Stimulated activated CD4-positive, alpha-beta T cell treated with anti-CD3 and anti-CD28 coated beads, TNF-alpha, amount 100 ng/mL, for 48 hours (primary cell): ENCODE data around the gene GALNT5.
"Not testable (repeated sequence)": the region's sequence is repeated elsewhere in the genome, so short reads cannot be mapped to it uniquely, and the experiment has no call there.

Experiments used
- DNase-seq, 3 donors: peaks; one replicate each; pipeline ENCODE4 v3.0.0-alpha.2; 2020; ENCODE audit warnings: low read depth in 3 of 3

GALNT5 gene

DNA sequence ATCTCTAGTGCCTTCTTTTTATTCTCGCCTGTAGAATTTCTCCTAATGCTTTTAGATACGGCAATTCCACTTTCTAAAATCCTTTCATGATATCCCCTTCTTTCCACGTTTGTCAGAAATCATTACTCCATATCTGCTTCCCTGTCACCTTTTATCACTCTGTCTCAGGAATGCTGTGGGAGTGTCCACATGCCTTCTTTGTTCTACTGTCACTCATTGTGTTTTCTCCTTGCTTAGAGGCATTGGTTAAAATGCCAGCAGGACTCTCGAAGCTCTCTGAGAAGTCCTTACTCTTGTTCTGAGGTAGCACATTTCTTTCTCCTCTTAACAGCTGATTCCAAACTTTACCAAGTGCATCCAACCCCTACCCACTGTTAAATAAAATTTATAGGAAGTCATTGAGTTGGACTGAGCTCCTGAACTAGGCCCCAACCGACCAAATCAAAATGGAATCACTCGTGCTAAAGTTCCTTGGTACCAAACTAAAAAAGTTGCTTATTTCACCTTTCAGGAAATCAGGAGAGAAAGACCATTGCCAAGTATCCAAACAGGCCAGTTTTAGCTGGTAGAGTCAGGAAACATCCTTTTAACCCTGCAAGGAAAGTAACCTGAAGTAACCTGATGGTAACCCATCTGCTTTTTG lies 10.6 kb upstream of the GALNT5 start:
- no peak for DNase-seq

GRCh38 chr2:157250836-157251235 lies 6.7 kb upstream of the GALNT5 start:
- no peak for DNase-seq

- no peak for DNase-seq
Measured at GRCh38 chr2:157251932-157252331, 5.6 kb upstream of the GALNT5 start.

DNA sequence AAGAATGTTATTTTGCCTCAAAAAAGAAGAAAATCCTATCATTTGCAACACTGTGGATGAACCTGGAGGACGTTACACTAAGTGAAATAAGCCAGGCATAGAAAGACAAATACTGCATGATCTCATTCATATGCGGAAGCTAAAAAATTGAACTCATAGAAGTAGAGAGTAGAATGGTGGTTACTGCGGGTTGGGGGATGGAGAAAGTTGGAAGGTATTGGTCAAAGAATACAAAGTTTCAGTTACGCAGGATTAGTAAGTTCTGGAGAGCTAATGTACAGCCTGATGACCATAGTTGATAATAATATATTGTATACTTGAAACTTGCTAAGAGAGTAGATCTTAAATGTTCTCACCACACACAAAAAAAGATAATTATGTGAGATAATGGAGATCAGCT lies 5.0 kb upstream of the GALNT5 start:
- DNase-seq: no peak

GRCh38 chr2:157254041-157254440 lies 3.5 kb upstream of the GALNT5 start:
- DNase-seq: no peak

GRCh38 chr2:157255746-157256145 lies 1.8 kb upstream of the GALNT5 start:
- no peak for DNase-seq

GRCh38 chr2:157256626-157257025 lies 879 bp upstream of the GALNT5 start:
- DNase-seq: peak; percentile 11 to 29 (median 27)

GRCh38 chr2:157258520-157259326 lies 1.2 kb downstream of the GALNT5 start:
- DNase-seq: no peak

DNA sequence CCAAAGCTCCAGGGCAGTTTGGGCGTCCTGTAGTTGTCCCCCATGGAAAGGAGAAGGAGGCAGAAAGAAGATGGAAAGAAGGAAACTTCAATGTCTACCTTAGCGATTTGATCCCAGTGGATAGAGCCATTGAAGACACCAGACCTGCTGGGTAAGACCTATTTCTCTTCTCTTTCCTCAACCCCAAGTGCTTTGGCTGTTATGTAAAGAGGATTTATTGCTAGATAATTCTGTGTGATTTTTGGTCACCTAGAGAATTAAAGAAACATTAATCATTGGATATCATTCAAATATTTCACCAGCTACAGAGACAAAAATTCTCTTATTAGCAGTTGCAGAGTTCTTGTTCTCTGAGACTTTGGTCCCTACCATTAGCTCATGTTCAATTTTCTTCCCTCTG lies 1.9 kb downstream of the GALNT5 start:
- DNase-seq: no peak

GRCh38 chr2:157259960-157260359 lies 2.5 kb downstream of the GALNT5 start:
- DNase-seq: no peak

GRCh38 chr2:157260533-157261198 lies 3.2 kb downstream of the GALNT5 start:
- DNase-seq: no peak

- DNase-seq: peak; percentile 48 to 68 (median 64)
Measured at GRCh38 chr2:157261199-157261782, 3.8 kb downstream of the GALNT5 start.

GRCh38 chr2:157262248-157262647 lies 4.7 kb downstream of the GALNT5 start:
- DNase-seq: no peak

DNA sequence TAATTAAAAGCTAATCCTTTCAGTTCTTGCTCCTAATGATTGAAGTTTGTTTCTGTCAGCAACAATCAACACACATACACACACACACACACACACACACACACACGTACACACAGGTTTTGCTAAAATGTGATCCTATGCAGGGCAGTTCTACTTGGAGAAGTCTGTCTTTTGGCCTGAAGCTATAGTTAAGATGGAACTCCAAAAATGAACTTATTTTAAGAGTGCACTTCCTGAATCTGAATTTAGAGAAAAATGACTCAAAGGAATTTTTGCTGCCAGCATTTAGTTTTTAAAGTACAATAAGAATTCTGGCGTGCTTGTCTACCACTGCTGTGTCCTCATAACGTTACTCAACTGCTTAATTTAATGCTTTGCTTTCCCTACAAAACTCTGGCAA lies 6.6 kb downstream of the GALNT5 start:
- DNase-seq: no peak

DNA sequence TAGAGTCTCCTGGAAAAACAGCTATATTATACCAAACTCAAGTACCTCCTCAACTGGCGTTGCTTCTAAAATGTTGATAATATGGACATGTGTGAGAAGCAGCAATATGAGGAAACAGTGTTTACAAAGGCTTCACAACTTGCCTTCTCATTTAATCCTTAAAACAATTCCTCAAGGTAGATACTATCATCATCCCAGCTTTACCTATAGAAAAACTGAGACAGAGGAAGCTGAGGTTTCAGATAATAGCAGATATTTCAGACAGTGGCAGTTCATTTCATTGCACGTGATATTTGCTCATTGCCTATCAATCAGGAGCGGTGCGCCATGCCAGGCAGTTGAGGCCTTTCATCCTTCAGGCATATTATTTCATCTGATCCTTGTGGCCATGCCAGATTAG lies 8.3 kb downstream of the GALNT5 start:
- no peak for DNase-seq

GRCh38 chr2:157267476-157267875 lies 10.0 kb downstream of the GALNT5 start:
- peak in 1 of 3 donors; percentile 10 for DNase-seq

DNA sequence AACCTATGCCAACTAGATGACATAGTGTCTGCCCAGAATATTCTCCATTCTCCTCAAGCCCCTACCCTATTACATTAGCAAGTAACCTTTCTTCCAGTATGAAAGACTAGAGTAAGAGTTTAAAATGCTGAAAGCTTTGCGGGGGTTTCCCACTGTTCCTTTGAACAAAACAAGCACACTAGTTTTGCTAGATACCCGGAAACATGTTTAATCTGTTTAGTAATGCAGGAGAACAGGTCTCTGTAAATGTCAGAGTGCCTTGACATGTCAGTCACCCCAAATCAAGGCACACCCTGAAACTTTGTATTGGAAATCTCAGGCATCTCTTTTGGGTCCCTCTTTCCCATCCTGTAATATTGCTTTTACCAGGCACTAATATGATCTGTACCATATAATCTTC lies 11.6 kb downstream of the GALNT5 start:
- DNase-seq: no peak

DNA sequence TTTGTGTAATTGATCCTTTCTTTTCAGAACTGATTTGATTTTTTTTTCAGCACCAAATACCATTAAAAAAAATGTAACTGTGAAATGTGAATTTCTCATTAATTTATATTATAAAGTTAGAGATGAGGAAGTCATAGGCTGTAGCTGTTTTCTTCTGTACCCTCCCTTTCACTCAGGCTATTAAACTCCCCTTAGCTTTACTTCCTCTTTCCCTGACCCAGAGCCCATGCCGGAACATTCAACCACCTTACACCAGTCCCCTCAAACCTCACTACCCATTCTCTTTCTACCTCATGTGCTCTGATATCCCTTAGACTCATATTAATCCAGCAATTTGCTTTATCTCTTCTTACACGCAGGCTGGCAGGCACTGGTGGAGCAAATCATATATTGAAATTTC lies 12.4 kb downstream of the GALNT5 start:
- DNase-seq: no peak

DNA sequence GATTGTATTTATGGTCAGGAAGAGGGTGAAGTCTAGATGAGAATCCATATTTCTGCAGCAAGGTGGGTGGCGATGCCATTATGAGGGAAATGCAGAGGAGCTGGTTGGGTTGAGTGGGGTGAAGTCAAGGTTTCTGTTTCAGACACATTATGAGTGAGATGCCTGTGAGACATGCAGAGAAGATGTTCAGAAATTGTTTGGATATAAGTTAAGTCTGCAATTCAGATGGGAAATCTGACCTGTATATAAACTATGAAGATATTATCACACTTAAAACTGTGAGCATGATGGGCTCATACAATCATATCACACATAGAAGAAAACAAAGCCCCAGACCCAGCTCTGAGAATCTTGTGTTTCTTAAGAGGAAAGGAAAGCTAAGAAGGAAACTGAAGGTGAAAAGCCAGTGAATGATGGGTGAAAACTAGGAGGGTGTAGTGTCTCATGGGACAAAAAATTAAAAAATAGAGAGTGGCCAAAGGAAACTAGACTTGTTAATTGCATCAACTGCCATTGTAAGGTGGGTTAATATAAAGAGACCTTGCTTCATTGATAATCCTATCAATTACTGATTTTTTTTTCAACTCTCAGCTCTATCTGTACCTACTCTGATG lies 14.2 kb downstream of the GALNT5 start:
- no peak for DNase-seq

GRCh38 chr2:157279311-157279710 lies 21.8 kb downstream of the GALNT5 start:
- DNase-seq: not testable (repeated sequence)

DNA sequence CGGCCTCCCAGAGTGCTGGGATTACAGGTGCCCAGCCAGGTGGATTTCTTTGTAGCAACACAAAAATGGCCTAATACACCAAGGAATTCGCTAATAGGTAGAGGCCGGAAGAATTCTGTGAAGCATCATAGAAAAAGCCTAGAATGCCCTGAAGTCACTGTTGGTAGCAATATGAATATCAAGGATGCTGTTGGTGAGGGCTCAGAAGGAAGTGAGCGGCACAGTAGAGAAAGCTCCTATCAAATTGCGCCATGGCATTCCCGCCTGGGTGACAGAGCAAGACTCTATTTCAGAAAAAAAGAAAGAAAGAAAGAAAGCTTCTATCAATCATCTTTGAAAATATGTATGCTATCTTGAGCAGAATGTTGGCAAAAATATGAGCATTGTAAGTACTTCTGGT lies 23.8 kb downstream of the GALNT5 start:
- no peak for DNase-seq

- no peak for DNase-seq
Measured at GRCh38 chr2:157283468-157283867, 26.0 kb downstream of the GALNT5 start.
